H9 (cell line): ENCODE measurements around the gene METTL16. TPM values are rescaled to one million over a fixed set of nuclear protein-coding genes. Genes with fewer than 3 reads are reported as not detected.

Experiments
- DNase-seq: peaks from one replicate; pipeline ENCODE4 v3.0.0-alpha.2; 2017
- H2AFZ ChIP-seq: one replicate; pipeline ENCODE4 v1.6.1; 2013; ENCODE audit warnings: mild to moderate bottlenecking, low read length, control low read depth, moderate library complexity
- H2AK5ac ChIP-seq: 2 replicates; pipeline ENCODE4 v1.6.1; 2013; ENCODE audit warnings: low read length, control low read depth, mixed read lengths; ENCODE audit not compliant: insufficient read length
- H2BK120ac ChIP-seq: one replicate; pipeline ENCODE4 v1.6.1; 2013; ENCODE audit warnings: low read depth, mild to moderate bottlenecking, low read length, control low read depth, inconsistent platforms; ENCODE audit not compliant: poor library complexity, severe bottlenecking
- H2BK12ac ChIP-seq: 2 replicates; pipeline ENCODE4 v1.6.1; 2013; ENCODE audit warnings: low read length, control low read depth, mixed read lengths, low read depth; ENCODE audit not compliant: insufficient read length
- H2BK15ac ChIP-seq: 2 replicates; pipeline ENCODE4 v1.6.1; 2013; ENCODE audit warnings: low read depth, low read length, control low read depth
- H2BK20ac ChIP-seq: one replicate; pipeline ENCODE4 v1.6.1; 2013; ENCODE audit warnings: low read depth, mild to moderate bottlenecking, low read length, control low read depth, inconsistent platforms; ENCODE audit not compliant: poor library complexity, severe bottlenecking
- H2BK5ac ChIP-seq: 2 replicates; pipeline ENCODE4 v1.6.1; 2013; ENCODE audit warnings: low read length, control low read depth, mixed read lengths; ENCODE audit not compliant: insufficient read length
- H3K14ac ChIP-seq: 2 replicates; pipeline ENCODE4 v1.6.1; 2013; ENCODE audit warnings: low read length, control low read depth; ENCODE audit not compliant: insufficient read depth
- H3K18ac ChIP-seq: 2 replicates; pipeline ENCODE4 v1.6.1; 2013; ENCODE audit warnings: low read depth, mild to moderate bottlenecking, mixed read lengths, low read length, control low read depth; ENCODE audit not compliant: insufficient read length
- H3K23ac ChIP-seq: 2 replicates; pipeline ENCODE4 v1.6.1; 2013; ENCODE audit warnings: low read length, control low read depth, mixed read lengths, low read depth; ENCODE audit not compliant: insufficient read length
- H3K23me2 ChIP-seq: 2 replicates; pipeline ENCODE4 v1.6.1; 2013; ENCODE audit warnings: low read depth, mild to moderate bottlenecking, mixed read lengths, low read length, control low read depth; ENCODE audit not compliant: insufficient read length, poor library complexity, severe bottlenecking
- H3K27ac ChIP-seq: 2 replicates; pipeline ENCODE4 v1.5.1; 2013; ENCODE audit warnings: low read length, control low read depth, mixed read lengths, low read depth; ENCODE audit not compliant: insufficient read length
- H3K27me3 ChIP-seq: 2 replicates; pipeline ENCODE4 v1.6.1; 2013; ENCODE audit warnings: low read length, control low read depth, inconsistent platforms; ENCODE audit not compliant: insufficient read depth
- H3K4ac ChIP-seq: 2 replicates; pipeline ENCODE4 v1.6.1; 2013; ENCODE audit warnings: low read depth, mild to moderate bottlenecking, control low read depth, inconsistent platforms, low read length, moderate library complexity
- H3K4me1 ChIP-seq: 2 replicates; pipeline ENCODE4 v1.6.1; 2013; ENCODE audit warnings: low read length, control low read depth, inconsistent platforms; ENCODE audit not compliant: insufficient read depth
- H3K4me2 ChIP-seq: 2 replicates; pipeline ENCODE4 v1.6.1; 2013; ENCODE audit warnings: low read length, control low read depth, mixed read lengths; ENCODE audit not compliant: insufficient read length, insufficient read depth
- H3K56ac ChIP-seq: 2 replicates; pipeline ENCODE4 v1.6.1; 2013; ENCODE audit warnings: low read depth, mild to moderate bottlenecking, mixed read lengths, low read length, control low read depth; ENCODE audit not compliant: insufficient read length
- H3K79me1 ChIP-seq: 2 replicates; pipeline ENCODE4 v1.6.1; 2013; ENCODE audit warnings: low read depth, mild to moderate bottlenecking, moderate library complexity, low read length, control low read depth, inconsistent platforms; ENCODE audit not compliant: insufficient read depth, poor library complexity, severe bottlenecking
- H3K79me2 ChIP-seq: 2 replicates; pipeline ENCODE4 v1.6.1; 2013; ENCODE audit warnings: low read length, control low read depth, inconsistent platforms; ENCODE audit not compliant: insufficient read depth
- H3K9ac ChIP-seq: 2 replicates; pipeline ENCODE4 v1.6.1; 2013; ENCODE audit warnings: low read length, control low read depth, mixed read lengths; ENCODE audit not compliant: insufficient read length; ENCODE audit errors: extremely low read depth
- H3K9me3 ChIP-seq: one replicate; pipeline ENCODE4 v1.6.1; 2013; ENCODE audit warnings: low read depth, low read length, inconsistent platforms; ENCODE audit not compliant: control insufficient read depth
- H3T11ph ChIP-seq: one replicate; pipeline ENCODE4 v1.6.1; 2013; ENCODE audit warnings: mild to moderate bottlenecking, low read length, control low read depth, inconsistent platforms
- H4K20me1 ChIP-seq: one replicate; pipeline ENCODE4 v1.6.1; 2013; ENCODE audit not compliant: control insufficient read depth, insufficient read length, insufficient read depth
- H4K5ac ChIP-seq: 2 replicates; pipeline ENCODE4 v1.6.1; 2013; ENCODE audit warnings: low read depth, mild to moderate bottlenecking, mixed read lengths, low read length, control low read depth; ENCODE audit not compliant: insufficient read length
- H4K8ac ChIP-seq: replicated peaks from 2 replicates; pipeline ENCODE4 v1.6.1; 2013; ENCODE audit warnings: low read length, control low read depth, mixed read lengths, low read depth; ENCODE audit not compliant: insufficient read length
- H4K91ac ChIP-seq: 2 replicates; pipeline ENCODE4 v1.6.1; 2013; ENCODE audit warnings: low read depth, mild to moderate bottlenecking, moderate library complexity, mixed read lengths, low read length, control low read depth; ENCODE audit not compliant: insufficient read length
- H3K27ac Mint-ChIP-seq, 3 experiments: 2 replicates in 2 of 3; 3 replicates in 1 of 3; pipeline ENCODE4 v1.8.0; 2020 to 2021; ENCODE audit warnings: mixed read lengths in 3 of 3, mild to moderate bottlenecking in 1 of 3, moderate library complexity in 1 of 3
- H3K27me3 Mint-ChIP-seq: 2 replicates; pipeline ENCODE4 v1.8.0; 2021; ENCODE audit warnings: low read depth, mild to moderate bottlenecking, moderate library complexity, mixed read lengths
- H3K36me3 Mint-ChIP-seq, 3 experiments: 2 replicates in 2 of 3; 3 replicates in 1 of 3; pipeline ENCODE4 v1.8.0; 2020 to 2021; ENCODE audit warnings: low read depth in 3 of 3, mixed read lengths in 3 of 3; ENCODE audit not compliant: insufficient read depth in 1 of 3
- H3K4me1 Mint-ChIP-seq, 2 experiments: 2 replicates each; pipeline ENCODE4 v1.8.0; 2020; ENCODE audit warnings: mixed read lengths in 2 of 2
- H3K4me3 Mint-ChIP-seq, 2 experiments: 2 replicates in 1 of 2; 3 replicates in 1 of 2; pipeline ENCODE4 v1.8.0; 2020 to 2021; ENCODE audit warnings: mild to moderate bottlenecking in 2 of 2, mixed read lengths in 2 of 2, moderate library complexity in 1 of 2
- H3K9me3 Mint-ChIP-seq, 2 experiments: 2 replicates in 1 of 2; 3 replicates in 1 of 2; pipeline ENCODE4 v1.8.0; 2020; ENCODE audit warnings: mild to moderate bottlenecking in 2 of 2, mixed read lengths in 2 of 2, moderate library complexity in 1 of 2
- WGBS: extraction: QIAGEN DNeasy Blood & Tissue Kit; methylation state at CpG from one replicate; pipeline ENCODE4 v1.1.7; 2013; ENCODE audit warnings: missing lambda C conversion rate, low lambda C conversion rate, mixed read lengths; ENCODE audit not compliant: insufficient read length; ENCODE audit errors: extremely low coverage; 5-methylcytosine and 5-hydroxymethylcytosine counted together
- total RNA-seq: library from RNA; stranded (reverse); gene quantifications from 2 replicates; pipeline ENCODE4 v1.2.1, GENCODE V29; 2021
- TF ChIP-seq, protein P1 (sequence below): fragments of 200-600 bp; sonication (generic); conservative IDR thresholded peaks from 3 replicates; pipeline ENCODE4 v1.8.0; 2021; ENCODE audit warnings: antibody characterized with exemption, mild to moderate bottlenecking

METTL16 gene
- total RNA-seq, 1 experiment from 2014 or later: 55.4 TPM

DNA sequence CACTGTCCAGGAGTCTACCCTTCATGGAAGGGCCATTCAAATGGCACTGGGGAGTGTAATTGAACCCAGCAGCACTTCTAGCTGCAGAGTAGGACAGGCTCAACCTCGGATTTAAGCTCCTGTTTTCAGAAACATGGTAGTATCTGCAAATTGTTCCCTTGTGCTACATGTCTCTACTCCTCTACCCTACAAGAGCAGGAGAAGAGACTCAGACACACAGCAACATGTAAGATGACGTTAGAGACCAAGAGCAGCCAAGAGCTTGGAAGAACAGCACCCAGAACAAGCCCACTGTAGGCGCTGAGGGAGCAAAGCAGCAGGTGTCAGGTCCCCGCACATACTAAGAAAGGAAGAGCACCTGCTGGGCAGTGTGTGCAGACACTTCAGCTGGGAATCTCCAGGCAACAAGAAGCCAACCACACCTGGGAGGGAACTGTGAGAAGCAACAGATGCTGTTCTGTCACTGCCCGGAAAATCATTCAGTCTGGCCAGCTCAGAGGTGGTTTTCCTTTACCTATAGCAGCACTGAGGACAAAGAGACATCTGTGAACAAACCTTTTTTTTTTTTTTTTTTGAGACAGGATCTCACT is 75.3 kb downstream of the METTL16 start:
- peak overlapping the region in 1 of 3 experiments; percentile 69; a peak in 5 of 7 replicates for H3K27ac Mint-ChIP-seq
- peaks cover 33 to 57% (median 57%) of the 10 kb centered on the region in 3 experiments for H3K36me3 Mint-ChIP-seq

More for the DNA sequence above, 75.3 kb downstream of the METTL16 start:
- Histone ChIP-seq H4K8ac (no peak overlapping the region), H2BK12ac (no peak overlapping the region), H3K27ac (no peak overlapping the region), H2AK5ac (no peak overlapping the region), H2BK20ac (no peak overlapping the region), H3K79me2 (no peaks in the 10 kb centered on the region), H3K27me3 (no peaks in the 10 kb centered on the region), H3T11ph (no peak overlapping the region), H3K79me1 (no peaks in the 10 kb centered on the region), H3K14ac (no peak overlapping the region), H3K56ac (no peak overlapping the region), H3K23me2 (peaks cover 3% of the 10 kb centered on the region), H4K91ac (no peak overlapping the region), H2AFZ (no peak overlapping the region), H2BK5ac (no peak overlapping the region), H4K5ac (no peak overlapping the region), H2BK120ac (no peak overlapping the region), H3K4me1 (no peaks in the 10 kb centered on the region; the same call in 1 of the 2 replicates), H3K4ac (no peak overlapping the region), H3K18ac (no peak overlapping the region), H4K20me1 (no peaks in the 10 kb centered on the region), H3K9me3 (no peaks in the 10 kb centered on the region), H2BK15ac (no peak overlapping the region), H3K9ac (no peak overlapping the region), H3K23ac (no peak overlapping the region), H3K4me2 (no peak overlapping the region)
- TF ChIP-seq, protein P1, sequence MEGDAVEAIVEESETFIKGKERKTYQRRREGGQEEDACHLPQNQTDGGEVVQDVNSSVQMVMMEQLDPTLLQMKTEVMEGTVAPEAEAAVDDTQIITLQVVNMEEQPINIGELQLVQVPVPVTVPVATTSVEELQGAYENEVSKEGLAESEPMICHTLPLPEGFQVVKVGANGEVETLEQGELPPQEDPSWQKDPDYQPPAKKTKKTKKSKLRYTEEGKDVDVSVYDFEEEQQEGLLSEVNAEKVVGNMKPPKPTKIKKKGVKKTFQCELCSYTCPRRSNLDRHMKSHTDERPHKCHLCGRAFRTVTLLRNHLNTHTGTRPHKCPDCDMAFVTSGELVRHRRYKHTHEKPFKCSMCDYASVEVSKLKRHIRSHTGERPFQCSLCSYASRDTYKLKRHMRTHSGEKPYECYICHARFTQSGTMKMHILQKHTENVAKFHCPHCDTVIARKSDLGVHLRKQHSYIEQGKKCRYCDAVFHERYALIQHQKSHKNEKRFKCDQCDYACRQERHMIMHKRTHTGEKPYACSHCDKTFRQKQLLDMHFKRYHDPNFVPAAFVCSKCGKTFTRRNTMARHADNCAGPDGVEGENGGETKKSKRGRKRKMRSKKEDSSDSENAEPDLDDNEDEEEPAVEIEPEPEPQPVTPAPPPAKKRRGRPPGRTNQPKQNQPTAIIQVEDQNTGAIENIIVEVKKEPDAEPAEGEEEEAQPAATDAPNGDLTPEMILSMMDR: no peak
- Mint-ChIP-seq H3K4me3 (no peak overlapping the region; a peak in 1 of 5 replicates), H3K4me1 (peaks cover 35 to 37% of the 10 kb centered on the region in 2 experiments), H3K9me3 (no peaks in the 10 kb centered on the region; a peak in 1 of 5 replicates), H3K27me3 (no peaks in the 10 kb centered on the region)
- no peak for DNase-seq
- no CpG with 5 or more reads among the region's 5 CpGs for whole genome bisulfite sequencing
